ENCODE data around the gene CPLX3. TPM values are rescaled to one million over a fixed set of nuclear protein-coding genes. Genes with fewer than 3 reads are reported as not detected.

CPLX3 gene
- total RNA-seq, 2 donors from 2014 or later: not detected

DNA sequence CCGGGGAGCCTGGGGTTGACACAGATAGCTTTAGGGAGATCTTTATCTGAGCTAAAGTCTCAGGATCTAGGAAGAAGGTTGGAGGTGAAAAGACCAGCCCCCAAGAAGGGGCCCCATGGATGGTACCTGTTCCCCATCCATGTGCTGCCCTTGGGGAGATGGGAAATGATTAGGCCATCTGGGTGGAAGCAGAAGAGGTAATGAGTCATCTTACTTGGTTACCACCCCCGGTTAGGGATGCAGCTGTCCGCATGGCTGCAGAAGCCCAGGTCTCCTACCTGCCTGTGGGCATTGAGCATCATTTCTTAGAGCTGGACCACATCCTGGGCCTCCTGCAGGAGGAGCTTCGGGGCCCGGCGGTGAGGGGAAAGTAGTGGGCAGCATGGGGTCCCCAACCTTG is 3.1 kb upstream of the CPLX3 start:
- no peak for DNase-seq
- Mint-ChIP-seq H3K27me3 (ENCODE audit: insufficient read depth) (peaks cover 42% of the 10 kb centered on the region), H3K4me1 (no peaks in the 10 kb centered on the region), H3K4me3 (no peak overlapping the region), H3K9me3 (no peaks in the 10 kb centered on the region), H3K36me3 (ENCODE audit: low read depth) (no peaks in the 10 kb centered on the region), H3K27ac (no peak overlapping the region)
- no peaks in the 10 kb centered on the region for H3K36me3 ChIP-seq (ENCODE audit: control insufficient read depth, insufficient read depth, low read length)
- peaks cover 9% of the 10 kb centered on the region for H3K4me1 ChIP-seq (ENCODE audit: control insufficient read depth, insufficient read depth, low read length)
- no peak overlapping the region for H3K27ac ChIP-seq (ENCODE audit: low read depth, low read length)
- H3K9me3 ChIP-seq (ENCODE audit: control insufficient read depth, low read length): no peaks in the 10 kb centered on the region
- no peak overlapping the region for H3K9ac ChIP-seq (ENCODE audit: extremely low read depth, low read length, poor library complexity, severe bottlenecking)
- H3K27me3 ChIP-seq (ENCODE audit: control insufficient read depth, insufficient read depth, low read length, poor library complexity, severe bottlenecking): peaks cover 51% of the 10 kb centered on the region
- WGBS, 2 experiments (ENCODE audit: insufficient coverage in 1 of 2, insufficient read length in 1 of 2): 92 to 100% methylated on average over 4 to 6 of the region's 6 CpGs
- TF ChIP-seq CTCF (conservative IDR thresholded peaks at IDR 0.05): no peak
- no peak overlapping the region for H3K4me3 ChIP-seq (ENCODE audit: low read length)

- Mint-ChIP-seq H3K27me3 (ENCODE audit: insufficient read depth) (peaks cover 49% of the 10 kb centered on the region), H3K9me3 (no peaks in the 10 kb centered on the region)
- no peak overlapping the region for H3K4me3 ChIP-seq (ENCODE audit: low read length)
Observed at GRCh38 chr15:74824976-74825375, 1.5 kb upstream of the CPLX3 start.

DNA sequence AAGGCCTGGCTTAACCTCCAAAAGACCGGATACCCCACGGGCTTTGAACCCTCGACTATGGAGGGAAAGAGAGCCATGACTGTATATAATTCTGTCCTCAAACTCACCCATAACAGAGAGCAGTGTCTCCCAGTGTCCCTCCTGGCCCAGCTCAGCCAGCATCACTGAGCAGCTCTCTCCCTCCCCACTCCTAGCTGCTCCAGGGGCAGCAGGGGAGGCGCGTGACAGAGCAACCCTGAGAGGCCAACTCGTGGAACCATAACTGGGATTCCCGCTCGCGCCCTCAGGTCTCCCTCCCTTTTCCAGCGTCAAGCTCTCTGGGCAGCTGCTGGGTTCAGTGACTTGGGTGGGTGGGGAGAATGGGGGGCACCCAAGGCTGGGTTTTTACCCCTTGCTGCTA is 561 bp upstream of the CPLX3 start:
- Histone ChIP-seq H3K27ac (ENCODE audit: low read depth, low read length) (no peak overlapping the region), H3K27me3 (ENCODE audit: control insufficient read depth, insufficient read depth, low read length, poor library complexity, severe bottlenecking) (peaks cover 59% of the 10 kb centered on the region), H3K36me3 (ENCODE audit: control insufficient read depth, insufficient read depth, low read length) (no peaks in the 10 kb centered on the region), H3K9ac (ENCODE audit: extremely low read depth, low read length, poor library complexity, severe bottlenecking) (no peak overlapping the region), H3K4me1 (ENCODE audit: control insufficient read depth, insufficient read depth, low read length) (peaks cover 5% of the 10 kb centered on the region), H3K4me3 (ENCODE audit: low read length) (no peak overlapping the region), H3K9me3 (ENCODE audit: control insufficient read depth, low read length) (no peaks in the 10 kb centered on the region)
- Mint-ChIP-seq H3K4me3 (no peak overlapping the region), H3K36me3 (ENCODE audit: low read depth) (no peaks in the 10 kb centered on the region), H3K4me1 (no peaks in the 10 kb centered on the region), H3K27ac (no peak overlapping the region), H3K27me3 (ENCODE audit: insufficient read depth) (peaks cover 49% of the 10 kb centered on the region), H3K9me3 (no peaks in the 10 kb centered on the region)
- TF ChIP-seq CTCF (conservative IDR thresholded peaks at IDR 0.05): no peak
- DNase-seq: no peak
- whole genome bisulfite sequencing, 2 experiments (ENCODE audit: insufficient coverage in 1 of 2, insufficient read length in 1 of 2): 72% methylated on average over 9 of the region's 10 CpGs; no CpG with 5 or more reads in 1 of the 2 experiments

More at GRCh38 chr15:74824976-74825375, 1.5 kb upstream of the CPLX3 start:
- no peaks in the 10 kb centered on the region for H3K4me1 Mint-ChIP-seq
- DNase-seq: no peak
- Histone ChIP-seq H3K4me1 (ENCODE audit: control insufficient read depth, insufficient read depth, low read length) (peaks cover 9% of the 10 kb centered on the region), H3K36me3 (ENCODE audit: control insufficient read depth, insufficient read depth, low read length) (no peaks in the 10 kb centered on the region), H3K27ac (ENCODE audit: low read depth, low read length) (no peak overlapping the region), H3K9ac (ENCODE audit: extremely low read depth, low read length, poor library complexity, severe bottlenecking) (no peak overlapping the region), H3K27me3 (ENCODE audit: control insufficient read depth, insufficient read depth, low read length, poor library complexity, severe bottlenecking) (peaks cover 59% of the 10 kb centered on the region), H3K9me3 (ENCODE audit: control insufficient read depth, low read length) (no peaks in the 10 kb centered on the region)
- H3K36me3 Mint-ChIP-seq (ENCODE audit: low read depth): no peaks in the 10 kb centered on the region
- H3K27ac Mint-ChIP-seq: no peak overlapping the region
- no peak for TF ChIP-seq CTCF (conservative IDR thresholded peaks at IDR 0.05)
- H3K4me3 Mint-ChIP-seq: no peak overlapping the region
- 89% methylated on average over 7 of the region's 7 CpGs for WGBS, 2 experiments (ENCODE audit: insufficient coverage in 1 of 2, insufficient read length in 1 of 2)

Measured in endodermal cell (in vitro differentiated cells).